Endothelial cell of hepatic sinusoid (primary cell): ENCODE data around the gene PHLDB1.
"Not testable (repeated sequence)": the region's sequence is repeated elsewhere in the genome, so short reads cannot be mapped to it uniquely, and the experiment has no call there.

Experiments used
- in situ Hi-C: cut with HindIII; loops from 2 replicates; pipeline ENCODE4 v1.10.0; 2017; ENCODE audit warnings: low sequenced_read_pairs

Gene PHLDB1

GRCh38 chr11:118682372-118682771 is 75.0 kb downstream of the PHLDB1 start:
- in situ Hi-C loops = no loop called here

- in situ Hi-C loops = not testable (repeated sequence)
These were observed 75.5 kb downstream of the PHLDB1 start for GRCh38 chr11:118682939-118683338.

GRCh38 chr11:118684187-118684586 is 76.8 kb downstream of the PHLDB1 start:
- in situ Hi-C loops = no loop called here

- in situ Hi-C loops = no loop called here
These were observed 80.5 kb downstream of the PHLDB1 start for GRCh38 chr11:118687906-118688305.

- in situ Hi-C loops = not testable (repeated sequence)
These were observed 80.9 kb downstream of the PHLDB1 start for GRCh38 chr11:118688339-118688738.

- in situ Hi-C loops = no loop called here
These were observed 81.6 kb downstream of the PHLDB1 start for GRCh38 chr11:118688851-118689502.

- in situ Hi-C loops = no loop called here
These were observed 82.1 kb downstream of the PHLDB1 start for GRCh38 chr11:118689503-118689851.

GRCh38 chr11:118689852-118690552 is 82.6 kb downstream of the PHLDB1 start:
- in situ Hi-C loops = no loop called here

GRCh38 chr11:118690553-118691304 is 83.3 kb downstream of the PHLDB1 start:
- in situ Hi-C loops = no loop called here

- in situ Hi-C loops = no loop called here
These were observed 84.8 kb downstream of the PHLDB1 start for GRCh38 chr11:118691926-118692830.

- in situ Hi-C loops = no loop called here
These were observed 86.8 kb downstream of the PHLDB1 start for GRCh38 chr11:118694185-118694584.

- in situ Hi-C loops = no loop called here
These were observed 87.4 kb downstream of the PHLDB1 start for GRCh38 chr11:118694771-118695170.

GRCh38 chr11:118696673-118697226 is 89.3 kb downstream of the PHLDB1 start:
- in situ Hi-C loops = no loop called here

- in situ Hi-C loops = no loop called here
These were observed 89.9 kb downstream of the PHLDB1 start for GRCh38 chr11:118697346-118697745.

- in situ Hi-C loops = loop anchor here (10.0 kb wide), 1 partner anchor 95 kb away; the partner anchor contains the start of gene DDX6
These were observed 92.2 kb downstream of the PHLDB1 start for GRCh38 chr11:118699506-118700220.

- in situ Hi-C loops = loop anchor here (10.0 kb wide), 1 partner anchor 91 kb away; the partner anchor contains the start of gene DDX6
These were observed 96.2 kb downstream of the PHLDB1 start for GRCh38 chr11:118703563-118704106.

GRCh38 chr11:118705111-118705741 is 97.8 kb downstream of the PHLDB1 start:
- in situ Hi-C loops = loop anchor here (5.0 to 10.0 kb wide), 2 partner anchors 90 to 242 kb away; partner anchors contain the start of gene DDX6

- in situ Hi-C loops = loop anchor here (5.0 to 10.0 kb wide), 2 partner anchors 89 to 241 kb away; partner anchors contain the start of gene DDX6
These were observed 98.6 kb downstream of the PHLDB1 start for GRCh38 chr11:118705791-118706545.
